UCSD-AML1 (cell line): ENCODE results near the gene LRRK2.
"Not testable (repeated sequence)": the region's sequence is repeated elsewhere in the genome, so short reads cannot be mapped to it uniquely, and the experiment has no call there.

Experiments
- DNase-seq: peaks from one replicate; lab custom pipeline; 2025; ENCODE audit not compliant: unreplicated experiment; lab: John Stamatoyannopoulos, UW

The LRRK2 gene

GRCh38 chr12:40244526-40245156 lies 19.8 kb downstream of the LRRK2 start:
- not testable (repeated sequence) for DNase-seq

- DNase-seq = no peak
Measured at GRCh38 chr12:40248034-40248433, 23.2 kb downstream of the LRRK2 start.

- DNase-seq = no peak
Measured at GRCh38 chr12:40248585-40249297, 23.9 kb downstream of the LRRK2 start.

GRCh38 chr12:40250652-40251051 lies 25.9 kb downstream of the LRRK2 start:
- DNase-seq = not testable (repeated sequence)

GRCh38 chr12:40253936-40254335 lies 29.1 kb downstream of the LRRK2 start:
- DNase-seq = no peak

GRCh38 chr12:40254455-40255085 lies 29.8 kb downstream of the LRRK2 start:
- no peak for DNase-seq

- no peak for DNase-seq
Measured at GRCh38 chr12:40258371-40258770, 33.6 kb downstream of the LRRK2 start.

- DNase-seq = no peak
Measured at GRCh38 chr12:40261937-40262336, 37.1 kb downstream of the LRRK2 start.

- no peak for DNase-seq
Measured at GRCh38 chr12:40262657-40263056, 37.9 kb downstream of the LRRK2 start.

GRCh38 chr12:40263616-40264409 lies 39.0 kb downstream of the LRRK2 start:
- DNase-seq = no peak

- no peak for DNase-seq
Measured at GRCh38 chr12:40271981-40272664, 47.3 kb downstream of the LRRK2 start.

- no peak for DNase-seq
Measured at GRCh38 chr12:40281791-40282364, 57.1 kb downstream of the LRRK2 start.

GRCh38 chr12:40286583-40286982 lies 61.8 kb downstream of the LRRK2 start:
- no peak for DNase-seq

- no peak for DNase-seq
Measured at GRCh38 chr12:40287369-40287975, 62.7 kb downstream of the LRRK2 start.

- no peak for DNase-seq
Measured at GRCh38 chr12:40292788-40293429, 68.1 kb downstream of the LRRK2 start.

GRCh38 chr12:40298341-40298740 lies 73.5 kb downstream of the LRRK2 start:
- no peak for DNase-seq

- no peak for DNase-seq
Measured at GRCh38 chr12:40300490-40300889, 75.7 kb downstream of the LRRK2 start.

- no peak for DNase-seq
Measured at GRCh38 chr12:40309001-40309400, 84.2 kb downstream of the LRRK2 start.

GRCh38 chr12:40310211-40310610 lies 85.4 kb downstream of the LRRK2 start:
- no peak for DNase-seq

- no peak for DNase-seq
Measured at GRCh38 chr12:40312196-40312595, 87.4 kb downstream of the LRRK2 start.
